Brain pericyte (primary cell): ENCODE data around the gene MATN3.

ENCODE experiments used
- DNase-seq: peaks from one replicate; pipeline ENCODE4 v3.0.0-alpha.2; 2012; ENCODE audit warnings: low read depth, low spot score

MATN3 gene

DNA sequence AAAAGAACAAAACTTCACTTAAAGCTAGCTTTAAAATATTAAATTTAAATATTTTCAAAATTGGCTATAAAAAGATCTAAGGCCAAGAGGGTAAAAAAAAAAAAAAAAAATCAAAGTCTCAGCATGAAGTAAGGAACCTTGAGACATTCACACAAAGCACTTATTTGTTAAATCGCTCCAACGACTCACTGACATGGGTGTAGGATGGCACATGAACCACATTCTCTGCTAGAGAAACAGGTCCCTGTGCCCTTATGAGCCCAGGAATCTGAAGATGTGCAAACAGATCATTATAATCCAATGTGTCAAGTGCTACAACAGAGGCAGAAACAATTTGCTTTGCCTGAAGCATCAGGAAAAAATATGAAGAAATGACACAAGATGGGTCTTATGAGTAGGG is 25.2 kb upstream of the MATN3 start:
- no peak for DNase-seq

DNA sequence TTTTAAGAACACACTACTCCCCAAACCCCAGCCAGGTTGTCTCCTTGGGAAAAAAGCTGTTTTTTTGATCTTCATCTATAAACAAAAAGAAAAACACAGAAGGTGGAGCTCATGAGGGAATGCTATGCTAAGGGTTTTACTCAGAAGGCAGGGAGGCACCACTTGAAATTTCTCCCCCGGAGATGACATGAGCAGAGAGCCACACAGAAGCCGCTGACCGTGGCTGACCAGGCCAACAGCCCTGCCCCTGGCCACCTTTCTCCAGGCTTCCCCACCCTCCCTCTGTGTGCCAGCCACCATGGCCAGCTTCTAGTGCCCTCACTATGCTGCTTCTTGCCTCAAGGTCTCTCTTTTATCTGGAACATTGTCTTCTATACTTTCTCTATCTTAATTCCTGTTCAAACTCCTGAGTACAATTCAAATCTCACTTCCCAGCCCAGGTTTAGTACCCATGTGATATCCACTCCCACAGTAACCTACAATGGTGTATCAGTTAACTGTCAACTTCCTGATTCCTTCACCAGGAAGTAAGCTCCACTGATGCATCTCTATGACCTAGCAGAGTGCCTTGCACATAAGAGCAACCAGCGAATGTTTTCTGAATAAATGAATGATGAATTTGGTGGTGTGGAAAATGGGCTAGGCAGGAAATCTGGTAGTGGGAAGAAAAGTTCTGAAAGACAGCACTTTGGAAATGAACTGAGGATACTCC is 23.6 kb upstream of the MATN3 start:
- DNase-seq = no peak

DNA sequence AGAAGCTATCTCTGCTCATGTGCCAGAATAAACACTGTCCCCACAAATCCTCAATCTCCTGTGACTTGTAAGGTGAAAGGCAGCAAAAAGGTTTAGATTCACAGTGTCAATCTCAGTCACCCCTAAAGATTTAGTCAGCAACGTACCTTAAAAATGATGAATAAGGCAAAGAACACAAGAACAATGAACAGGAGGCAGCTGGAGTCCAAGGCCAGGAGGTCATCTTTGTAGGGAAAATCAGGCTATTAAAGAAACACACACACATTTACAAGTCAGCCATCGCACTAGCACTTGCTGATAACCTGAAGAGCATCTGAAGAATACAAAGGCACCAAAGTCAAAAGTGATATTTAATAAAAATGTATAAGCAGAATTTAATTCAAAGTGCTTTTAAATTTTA is 22.4 kb upstream of the MATN3 start:
- DNase-seq = no peak

GRCh38 chr2:20034218-20034617 is 21.8 kb upstream of the MATN3 start:
- no peak for DNase-seq

- DNase-seq = no peak
These were observed 20.9 kb upstream of the MATN3 start for GRCh38 chr2:20033322-20033721.

DNA sequence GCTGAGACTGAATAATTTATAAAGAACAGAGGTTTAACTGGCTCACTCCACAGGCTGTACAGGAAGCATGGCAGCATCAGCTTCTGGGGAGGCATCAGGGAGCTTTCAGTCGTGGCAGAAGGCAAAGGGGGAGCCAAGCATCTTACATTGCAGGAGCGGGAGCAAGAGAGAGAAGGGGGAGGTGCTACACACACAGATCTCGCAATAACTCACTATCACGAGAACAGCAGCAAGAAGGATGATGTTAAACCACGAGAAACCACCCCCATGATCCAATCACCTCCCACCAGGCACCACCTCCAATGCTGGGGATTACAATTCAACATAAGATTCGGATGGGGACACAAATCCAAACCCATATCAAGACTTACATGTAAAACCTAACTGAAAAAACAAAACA is 17.8 kb upstream of the MATN3 start:
- DNase-seq = no peak

- no peak for DNase-seq
These were observed 15.4 kb upstream of the MATN3 start for GRCh38 chr2:20027705-20028434.

GRCh38 chr2:20027260-20027677 is 14.8 kb upstream of the MATN3 start:
- no peak for DNase-seq

DNA sequence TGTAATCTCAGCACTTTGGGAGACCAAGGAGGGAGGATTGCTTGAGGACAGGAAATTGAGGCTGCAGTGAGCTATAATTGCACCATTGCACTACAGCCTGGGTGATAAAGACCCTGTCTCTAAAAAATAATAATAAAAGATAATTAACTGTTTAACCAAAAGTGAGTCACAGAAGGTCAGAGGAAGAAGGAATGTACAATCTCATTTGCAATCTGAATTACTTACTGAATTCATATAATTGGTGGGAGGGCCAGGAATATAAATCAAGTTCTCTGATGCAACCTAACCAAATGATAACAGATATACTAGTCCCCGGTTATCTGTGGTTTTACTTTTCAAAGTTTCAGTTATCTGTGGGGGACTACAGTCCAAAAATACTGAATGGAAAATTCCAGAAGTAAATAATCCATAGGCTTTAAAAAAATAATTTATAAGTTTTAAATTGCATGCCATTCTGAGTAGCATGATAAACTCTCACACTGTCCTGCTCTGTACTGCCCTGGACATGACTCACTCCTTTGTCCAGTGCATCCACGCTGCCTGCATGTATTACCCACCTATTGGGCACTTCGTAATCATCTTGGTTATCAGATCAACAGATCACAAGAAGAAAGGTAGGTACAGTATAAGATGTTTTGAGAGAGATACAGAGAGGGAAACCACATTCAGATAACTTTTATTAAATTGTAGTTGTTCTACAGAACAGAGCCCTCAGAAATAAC is 12.8 kb upstream of the MATN3 start:
- DNase-seq = no peak

- DNase-seq = no peak
These were observed 11.2 kb upstream of the MATN3 start for GRCh38 chr2:20023688-20024087.

GRCh38 chr2:20021405-20022009 is 9.0 kb upstream of the MATN3 start:
- DNase-seq = no peak

DNA sequence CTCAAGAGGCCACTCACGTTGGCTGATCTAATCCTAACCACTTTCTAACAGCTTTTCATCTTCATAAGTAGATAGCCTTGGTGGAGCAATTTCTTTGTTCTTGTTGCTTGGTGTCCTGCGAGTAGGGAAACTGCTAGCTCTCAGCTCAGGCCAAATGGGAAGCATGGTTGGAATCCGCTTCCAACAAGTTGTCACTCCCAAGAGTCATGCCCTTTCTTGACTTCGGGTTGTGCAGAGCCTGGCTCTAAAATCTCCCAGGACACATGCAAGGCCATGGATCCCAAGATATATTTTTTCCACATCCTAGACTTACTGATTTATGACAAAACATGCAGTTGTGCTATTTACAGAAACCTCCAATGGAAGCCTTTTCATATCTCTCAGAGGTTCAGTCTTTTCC is 7.3 kb upstream of the MATN3 start:
- no peak for DNase-seq

GRCh38 chr2:20018601-20019152 is 6.2 kb upstream of the MATN3 start:
- no peak for DNase-seq

DNA sequence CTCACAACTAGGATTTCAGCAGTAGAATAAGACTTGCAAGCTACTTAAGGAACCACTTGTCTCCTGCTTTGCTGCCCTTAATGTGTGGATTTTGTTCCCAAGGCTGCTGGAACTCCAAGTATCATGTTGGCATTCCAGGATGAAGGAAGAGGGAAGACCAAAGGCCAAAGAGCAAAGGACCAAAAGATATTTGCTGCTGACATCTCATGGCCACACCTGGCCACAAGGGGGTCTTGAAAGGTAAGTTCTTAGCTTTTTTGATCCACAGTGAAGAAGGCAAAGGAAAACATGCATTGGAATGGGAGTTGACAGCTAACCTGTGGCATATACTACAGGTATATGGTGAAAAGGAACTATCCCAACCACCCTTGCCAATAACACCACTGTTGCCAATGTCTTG is 3.9 kb upstream of the MATN3 start:
- no peak for DNase-seq

- DNase-seq = no peak
These were observed 3.1 kb upstream of the MATN3 start for GRCh38 chr2:20015482-20016083.

- no peak for DNase-seq
These were observed 820 bp upstream of the MATN3 start for GRCh38 chr2:20013126-20013849.

- DNase-seq = no peak
These were observed 511 bp downstream of the MATN3 start for GRCh38 chr2:20012032-20012281.

DNA sequence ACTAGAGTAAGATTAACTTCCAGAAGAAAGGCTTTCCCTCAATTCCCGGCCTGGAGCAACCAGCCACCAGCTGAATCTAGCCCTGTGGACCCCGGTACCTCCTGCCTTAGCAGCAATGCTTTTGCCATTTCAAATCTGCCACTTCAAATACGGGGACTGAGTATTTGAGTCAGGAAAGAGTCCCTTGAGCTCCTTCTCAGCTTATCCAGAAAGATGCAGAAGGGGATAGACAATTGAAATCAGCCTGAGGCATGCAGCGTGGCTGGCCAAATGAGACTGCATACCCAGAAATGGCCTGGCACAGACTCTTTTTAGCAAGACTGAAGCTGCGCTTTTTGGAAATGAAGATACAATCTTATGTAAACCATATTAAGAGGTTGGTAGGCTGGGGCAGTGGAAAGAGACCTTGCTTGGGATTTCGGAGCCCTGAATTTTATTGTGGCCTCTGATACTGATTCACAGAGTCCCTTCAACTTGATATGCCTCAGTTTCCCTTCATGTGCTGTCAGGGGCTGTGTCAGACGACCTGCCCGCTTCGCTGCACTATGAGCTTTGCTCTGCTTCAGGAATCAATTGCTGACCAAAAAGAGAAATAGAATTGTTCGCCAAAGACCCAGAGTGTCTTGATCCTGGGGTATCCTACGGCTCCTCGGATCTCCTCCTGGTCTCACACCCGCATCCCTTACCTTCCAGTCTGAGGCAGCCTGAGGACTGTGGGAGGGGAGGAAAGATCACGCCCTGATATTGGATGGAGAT is 1.0 kb downstream of the MATN3 start:
- no peak for DNase-seq

DNA sequence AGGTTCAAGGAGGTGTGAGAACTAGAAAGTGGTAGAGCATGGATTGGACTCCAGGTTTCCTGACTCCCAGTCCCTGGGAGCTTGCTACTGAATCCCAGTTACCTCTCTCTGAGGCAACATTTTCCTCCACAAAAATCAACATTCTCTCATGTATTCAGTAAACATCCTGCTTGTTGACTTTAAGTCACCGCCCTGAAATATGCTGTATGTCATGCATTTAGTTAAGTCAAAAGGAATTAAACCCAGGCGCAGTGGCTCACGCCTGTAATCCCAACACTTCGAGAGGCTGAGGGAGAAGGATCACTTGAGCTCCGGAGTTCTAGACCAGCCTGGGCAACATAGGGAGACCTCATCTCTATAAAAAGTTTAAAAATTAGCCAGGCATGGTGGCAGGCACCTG is 3.8 kb downstream of the MATN3 start:
- no peak for DNase-seq

DNA sequence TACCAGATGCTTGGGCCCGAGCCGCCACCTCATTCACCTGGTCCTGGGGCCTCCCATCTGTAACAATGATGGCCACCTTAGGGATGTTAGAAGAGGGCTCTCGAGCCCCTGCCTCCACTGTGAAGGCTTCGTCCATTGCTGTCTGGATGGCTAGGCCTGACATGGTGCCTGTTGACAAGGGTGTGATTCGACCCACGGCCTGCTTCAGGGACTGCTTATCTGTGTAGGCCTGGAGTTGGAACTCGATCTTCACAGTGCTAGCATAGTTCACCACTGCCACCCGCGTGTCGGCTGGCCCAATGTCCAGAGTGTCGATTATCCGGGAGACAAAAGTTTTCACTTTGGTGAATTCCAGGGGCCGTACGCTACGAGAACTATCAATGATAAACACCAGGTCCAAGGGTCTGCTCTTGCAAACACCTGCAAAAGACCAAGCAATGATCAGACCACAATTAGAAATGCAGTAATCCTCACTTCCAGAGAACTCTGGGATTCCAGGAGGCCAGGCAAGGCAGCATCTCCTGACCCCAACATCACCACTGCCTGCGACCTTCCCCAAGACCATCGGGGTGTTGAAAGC is 6.5 kb downstream of the MATN3 start:
- DNase-seq = no peak
